ENCODE results near the gene CBX8. TPM values are rescaled to one million over a fixed set of nuclear protein-coding genes. Genes with fewer than 3 reads are reported as not detected.

Gene CBX8
- total RNA-seq, 1 experiment from 2014 or later: 3.8 TPM

DNA sequence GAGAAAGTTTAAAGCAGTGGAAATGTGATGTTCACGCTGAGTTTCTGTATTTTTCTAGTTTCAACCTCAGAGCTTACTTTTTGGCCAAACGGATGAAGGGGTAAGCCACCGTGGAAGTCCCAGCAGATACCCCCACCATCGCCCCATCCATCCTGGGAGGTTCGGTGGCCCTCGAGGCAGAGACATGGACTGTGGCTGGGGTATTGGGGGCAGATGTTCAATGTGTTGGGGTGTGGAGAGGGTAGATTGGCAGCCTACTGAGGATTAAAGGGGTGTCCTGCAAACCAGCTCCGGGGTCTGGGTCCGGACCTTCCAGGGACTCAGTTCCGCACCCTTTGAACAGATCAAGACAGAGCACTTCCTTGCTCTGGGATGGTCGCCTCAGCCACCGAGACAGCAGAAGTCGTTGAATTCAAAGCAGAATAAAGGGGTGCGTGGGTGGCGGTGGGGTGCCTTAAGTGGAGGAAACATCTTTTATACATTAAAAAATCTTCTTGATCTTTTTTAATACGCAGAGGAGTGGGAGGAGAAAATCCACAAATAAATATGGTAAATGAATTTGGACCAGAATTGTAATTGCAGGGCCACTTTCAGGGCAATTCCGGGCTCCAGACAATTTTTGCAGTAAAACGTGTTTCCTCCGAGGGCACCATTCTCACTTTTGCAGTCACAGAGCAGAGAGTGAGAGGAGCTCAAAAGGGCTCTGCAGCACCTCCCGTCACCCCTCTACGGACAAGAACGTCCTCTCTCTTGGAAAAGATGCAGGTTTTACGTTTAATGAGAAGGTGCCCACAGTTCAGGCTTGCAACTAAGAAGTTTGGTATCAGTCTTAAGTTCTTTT is 8.2 kb upstream of the CBX8 start:
- no peak for DNase-seq (ENCODE audit: low read depth)

DNA sequence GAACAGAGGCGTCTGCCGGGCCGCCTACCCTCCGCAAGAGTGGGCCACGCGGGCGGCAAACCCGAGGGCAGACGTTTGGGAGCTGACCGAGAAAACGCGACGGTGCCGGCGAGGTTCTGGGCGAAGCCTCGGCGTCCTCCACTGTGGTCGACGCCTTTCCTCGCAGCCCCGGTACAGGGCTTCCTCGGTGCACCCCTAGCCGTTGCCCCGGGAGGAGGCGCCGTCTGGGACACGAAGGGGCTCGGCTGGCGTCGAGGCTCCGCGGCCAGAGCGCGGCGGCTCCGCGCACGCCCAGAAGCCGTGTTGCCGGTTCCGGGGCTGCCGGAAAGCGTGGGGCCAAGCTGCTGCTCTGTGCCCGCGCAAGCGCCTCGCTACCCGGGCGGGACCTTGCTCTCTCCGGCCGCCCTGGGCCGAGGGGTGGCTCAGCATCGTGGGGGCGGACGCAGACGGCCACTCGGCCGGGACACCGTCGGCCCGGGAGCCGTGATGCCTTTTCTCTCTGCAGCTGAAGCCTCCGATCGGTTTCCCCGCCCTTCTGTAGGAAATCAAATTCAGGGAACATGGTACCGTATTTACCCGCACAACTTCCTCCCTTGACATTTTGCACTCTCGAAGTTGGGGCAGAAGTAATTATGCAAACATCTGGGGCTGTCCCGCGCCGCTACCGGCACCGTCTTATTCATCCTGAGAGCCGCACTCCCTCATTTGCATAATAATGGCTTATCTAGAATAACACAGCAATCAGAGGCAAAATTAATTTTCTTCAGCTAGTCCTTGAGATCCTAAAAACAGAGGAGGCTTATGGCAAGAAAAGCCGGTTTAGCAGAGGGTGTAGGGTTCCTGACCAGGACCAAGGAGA is 7.3 kb upstream of the CBX8 start:
- DNase-seq (ENCODE audit: low read depth): peak; percentile 47

DNA sequence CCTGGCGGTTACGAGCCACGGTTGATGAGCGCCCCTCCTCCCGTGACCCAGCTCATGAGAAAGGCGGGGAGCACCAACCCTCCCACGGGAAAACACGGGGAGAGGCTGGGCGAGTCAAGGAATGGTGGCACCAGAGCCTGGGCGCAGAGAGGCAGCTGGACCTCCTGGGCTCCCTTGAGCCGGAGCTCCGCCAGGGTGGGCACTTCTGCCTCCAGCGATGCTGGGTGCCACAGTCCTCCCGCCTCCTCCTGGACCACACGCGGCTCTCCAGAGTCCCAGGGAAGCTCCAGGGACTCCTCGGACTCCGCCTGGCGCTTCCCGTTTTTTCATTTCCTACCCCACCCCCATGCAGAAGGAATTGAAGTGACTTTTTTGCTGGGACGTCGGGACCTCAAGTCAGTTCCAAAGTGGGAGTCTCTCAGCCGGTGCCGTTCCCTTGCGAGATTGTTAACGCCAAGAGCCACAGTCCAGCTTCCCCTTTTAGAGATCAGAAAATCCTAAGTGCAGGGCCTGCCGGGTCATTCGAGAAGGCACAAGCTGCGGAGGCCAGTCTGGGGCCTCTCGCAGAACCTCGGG is 6.6 kb upstream of the CBX8 start:
- no peak for DNase-seq (ENCODE audit: low read depth)

DNA sequence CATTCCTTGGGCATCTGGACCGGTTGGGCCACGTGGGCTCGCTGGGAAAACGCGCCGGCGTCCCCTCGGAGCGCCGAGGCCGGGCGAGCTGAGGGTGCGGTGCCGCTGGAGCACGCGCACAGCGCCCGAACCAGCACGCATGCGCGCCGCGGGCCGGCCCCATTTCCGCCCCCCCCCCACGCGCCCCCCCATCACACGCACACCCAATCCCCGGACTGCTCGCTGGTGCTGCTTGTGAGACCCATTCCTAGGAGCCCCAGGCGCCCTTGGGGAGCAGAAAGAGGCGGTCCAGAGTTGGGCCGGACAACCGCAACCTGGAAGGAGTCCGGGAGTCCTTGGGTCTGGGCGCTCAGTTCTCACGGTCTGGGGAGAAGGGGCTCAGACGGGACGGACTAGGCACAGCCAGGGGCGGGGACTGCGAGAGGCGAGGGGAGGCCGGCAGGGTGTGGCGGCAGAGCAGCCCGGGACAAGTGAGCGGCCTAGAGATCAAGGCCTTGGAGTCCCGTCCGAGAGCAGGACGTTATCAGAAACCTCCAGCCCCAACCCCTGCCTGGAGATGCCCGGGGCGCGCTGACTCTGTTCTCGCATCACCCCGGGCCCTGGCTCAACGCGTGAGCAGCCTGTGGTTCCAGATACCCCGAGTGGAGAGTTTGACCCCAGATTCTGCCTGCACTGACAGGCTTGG is 6.0 kb upstream of the CBX8 start:
- DNase-seq (ENCODE audit: low read depth): no peak

DNA sequence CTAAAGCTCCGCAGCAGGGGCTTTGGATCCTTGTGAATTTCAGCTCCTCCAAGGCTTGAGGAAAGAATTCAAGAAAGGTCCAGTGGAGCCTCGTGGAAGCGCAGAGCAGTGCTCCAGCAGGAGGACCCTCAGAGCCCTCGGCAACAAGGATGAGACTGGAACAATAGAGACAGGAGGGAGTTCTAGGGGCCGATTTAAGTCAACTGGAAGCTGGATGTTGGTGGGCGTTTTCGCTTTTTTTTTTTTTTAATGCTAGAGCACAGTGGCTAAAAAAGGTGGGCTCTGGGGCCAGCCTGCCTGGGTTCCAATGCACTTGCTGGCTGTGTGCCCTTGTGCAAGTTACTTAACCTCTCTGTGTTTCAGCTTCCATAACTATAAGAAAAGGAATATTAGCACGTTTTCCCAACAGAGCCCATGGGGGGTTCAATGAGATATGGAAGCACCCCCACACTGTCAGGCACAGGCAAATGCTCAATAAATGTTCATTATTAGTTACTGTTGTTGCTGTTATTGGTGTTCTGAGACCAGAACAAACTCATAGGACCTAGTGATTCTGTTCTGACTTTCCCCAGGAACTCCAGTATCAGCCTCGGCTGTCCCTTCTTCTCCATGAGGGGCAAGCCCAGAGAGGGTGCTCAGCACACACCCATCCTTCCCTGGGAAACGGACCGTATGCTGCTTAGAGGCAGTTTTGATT is 5.3 kb upstream of the CBX8 start:
- no peak for DNase-seq (ENCODE audit: low read depth)

DNA sequence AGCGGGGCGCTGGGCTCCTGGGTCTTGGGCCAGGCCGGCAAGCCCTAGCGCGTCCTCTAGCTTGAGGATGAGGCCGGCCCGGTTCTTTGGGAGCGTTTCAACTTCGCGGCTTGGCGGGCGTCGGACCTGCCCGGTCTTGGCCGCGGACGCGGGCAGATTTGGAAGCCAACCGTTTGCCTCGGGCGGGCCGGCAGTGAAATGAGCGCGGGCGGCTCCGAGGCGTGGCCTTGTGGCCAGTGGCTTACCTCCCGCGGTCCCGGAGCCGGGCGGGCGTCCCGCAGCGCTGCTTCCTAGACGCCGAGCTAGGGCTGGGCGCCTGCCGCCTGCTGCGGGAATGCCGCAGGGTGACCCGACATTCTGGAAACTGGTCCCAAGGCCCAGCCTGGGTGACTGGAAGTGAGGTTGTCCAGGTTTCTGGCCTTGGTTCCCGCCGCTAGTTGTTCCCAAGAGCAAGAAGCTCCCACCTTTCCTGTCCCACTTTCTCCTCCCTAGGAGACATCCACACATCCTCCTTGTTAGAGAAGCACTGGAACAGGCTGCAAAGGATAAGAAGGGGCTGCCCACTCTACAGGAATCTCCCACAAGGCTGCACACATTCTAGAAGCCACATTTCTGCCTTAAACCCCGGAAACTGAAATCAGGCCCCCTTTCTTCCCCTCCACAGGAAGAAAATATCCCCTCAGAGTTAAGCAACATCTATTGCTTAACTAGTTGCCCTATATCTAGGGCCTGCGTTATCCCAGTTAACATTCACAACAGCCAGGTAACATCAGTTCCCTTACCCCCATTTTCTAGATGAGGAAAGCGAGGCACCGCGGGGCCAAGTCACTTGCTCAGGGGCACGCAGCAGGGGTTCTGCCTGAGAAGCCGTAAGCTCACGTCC is 4.5 kb upstream of the CBX8 start:
- peak; percentile 55 for DNase-seq (ENCODE audit: low read depth)

DNA sequence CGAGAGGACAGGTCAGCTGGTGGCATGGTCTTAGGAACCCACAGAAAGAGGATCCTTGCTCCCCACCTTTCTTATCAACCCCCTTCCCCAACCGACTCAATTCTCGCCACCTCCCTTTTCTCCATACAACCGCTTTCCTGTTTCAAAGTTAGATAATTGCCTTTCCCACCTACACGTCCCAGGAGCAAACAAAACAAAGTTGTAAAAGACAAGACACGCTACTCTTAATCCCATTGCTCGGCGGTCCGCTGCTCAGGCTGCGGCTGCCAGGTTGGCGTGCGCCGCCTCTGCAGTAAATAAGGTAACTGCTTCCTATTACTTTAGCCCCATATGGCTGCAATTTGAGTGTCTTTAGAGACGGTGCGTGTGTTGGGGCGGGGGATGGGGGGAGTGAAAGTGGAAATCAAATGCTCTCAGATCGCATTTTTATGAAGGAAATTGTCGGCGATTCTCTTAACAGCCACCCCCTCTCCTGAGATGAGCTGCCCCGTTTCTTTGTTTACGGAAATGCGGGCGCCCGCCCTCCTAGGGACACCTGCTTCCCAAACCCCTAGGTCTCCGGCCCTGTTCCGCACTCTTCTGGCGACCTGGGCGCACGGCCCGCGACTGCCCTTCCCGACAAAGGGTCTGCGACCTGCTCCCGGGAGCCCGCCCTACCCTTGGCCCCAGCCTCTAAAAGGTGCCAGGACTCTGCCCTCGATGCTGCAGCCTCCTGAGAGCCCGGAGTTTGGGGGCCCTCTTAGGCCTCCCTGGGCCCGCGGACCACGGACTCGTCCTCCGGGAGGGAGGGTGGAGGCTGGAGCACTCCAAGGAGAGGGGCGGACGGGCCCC is 3.7 kb upstream of the CBX8 start:
- peak; percentile 72 for DNase-seq (ENCODE audit: low read depth)

DNA sequence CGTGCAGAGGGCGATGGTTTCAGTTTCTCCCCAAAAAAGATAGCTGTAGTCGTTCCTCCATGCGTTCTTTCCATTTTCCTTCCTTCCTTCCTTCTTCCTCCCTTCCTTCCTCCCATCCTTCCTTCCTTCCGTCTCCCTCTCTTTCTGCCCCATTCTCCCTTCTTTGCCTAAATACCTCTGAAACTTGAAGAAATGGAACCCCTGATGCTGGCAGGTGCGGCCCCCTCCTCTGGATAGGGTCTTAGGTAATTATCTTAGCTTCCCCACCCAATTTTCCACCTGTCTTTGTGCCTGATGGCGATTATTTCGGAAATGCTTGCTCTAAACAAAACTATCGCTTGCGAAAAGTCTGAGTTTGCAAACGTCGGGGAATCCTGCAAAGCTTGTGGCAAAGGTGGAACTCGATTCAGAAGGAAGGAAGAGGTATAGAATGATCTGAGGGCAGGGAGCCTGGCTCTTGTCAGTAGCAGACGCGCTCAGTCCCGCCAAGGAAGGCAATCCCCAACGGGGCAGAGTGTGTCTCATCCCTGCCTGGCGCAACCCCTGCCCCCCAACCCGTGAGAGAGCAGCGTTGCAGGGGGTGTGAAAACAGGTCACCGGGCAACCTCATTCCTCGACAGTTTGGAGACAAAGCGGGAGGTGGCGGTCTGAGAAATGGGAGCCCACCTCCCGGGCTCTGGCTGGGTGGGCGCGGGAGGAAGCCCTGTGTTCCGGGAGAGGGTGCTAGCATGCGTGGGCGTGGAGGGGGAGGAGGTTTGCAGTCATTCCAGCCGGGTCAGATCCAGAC is 2.9 kb upstream of the CBX8 start:
- DNase-seq (ENCODE audit: low read depth): no peak

DNA sequence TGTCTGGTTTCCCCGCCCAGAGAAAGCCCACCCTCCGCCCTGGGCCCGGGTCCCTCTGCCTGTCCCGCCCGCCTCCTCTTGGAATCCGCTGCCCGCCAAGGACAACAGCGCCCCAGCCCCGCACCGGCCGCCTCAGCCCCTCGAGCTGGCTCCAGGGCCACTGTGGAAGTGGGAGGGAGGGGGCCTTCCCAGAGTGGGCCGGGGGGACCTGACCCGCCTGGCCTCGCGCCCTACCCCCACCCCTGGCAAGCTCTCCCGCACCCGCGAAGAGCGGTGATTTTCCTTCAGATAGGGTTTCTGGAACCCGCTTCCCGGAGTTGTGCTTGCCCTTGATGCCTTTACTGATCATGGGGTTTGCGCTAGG is 2.3 kb upstream of the CBX8 start:
- no peak for DNase-seq (ENCODE audit: low read depth)

DNA sequence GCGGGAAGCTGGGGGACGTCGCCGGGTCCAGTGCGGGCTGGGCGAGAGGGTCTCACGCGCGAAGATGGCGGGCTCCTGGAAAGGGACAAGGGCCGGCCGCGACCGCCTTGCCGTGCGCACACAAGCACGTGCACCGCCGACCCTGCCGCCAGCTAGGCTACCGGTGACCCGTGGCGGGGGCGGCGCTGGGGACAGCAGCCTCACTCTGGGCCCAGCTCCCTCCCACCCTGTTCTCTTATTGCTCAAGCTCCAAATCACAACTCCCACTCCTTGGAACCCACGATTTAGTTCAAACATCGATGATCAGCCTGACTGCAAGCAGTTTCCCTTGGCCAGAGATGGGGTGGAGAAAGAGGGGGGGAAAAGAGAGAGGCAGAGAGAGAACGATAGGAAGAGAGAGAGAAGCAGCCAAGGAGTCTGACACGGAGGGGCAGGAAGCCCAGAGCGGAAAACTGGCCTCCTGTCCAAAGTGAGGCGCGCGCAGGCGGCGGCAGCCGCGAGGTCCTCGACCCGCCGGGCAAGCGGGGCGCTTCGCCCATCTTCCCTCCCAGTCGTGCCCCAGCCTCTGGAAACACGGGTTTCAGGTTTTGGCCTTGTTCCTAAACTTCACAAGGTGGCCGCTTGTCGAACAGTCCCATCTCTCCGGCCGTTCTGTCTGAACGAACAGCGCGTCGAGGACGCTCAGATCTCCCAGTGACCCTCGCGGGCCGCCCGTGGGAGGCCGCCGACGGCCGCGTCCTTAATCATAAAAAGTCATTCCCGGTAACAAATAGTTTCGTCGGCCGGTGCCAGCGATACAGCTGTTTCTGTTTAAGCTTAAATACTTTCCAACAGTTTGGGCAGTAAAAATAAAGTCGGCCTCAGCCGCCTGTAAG is 1.7 kb upstream of the CBX8 start:
- DNase-seq (ENCODE audit: low read depth): no peak

DNA sequence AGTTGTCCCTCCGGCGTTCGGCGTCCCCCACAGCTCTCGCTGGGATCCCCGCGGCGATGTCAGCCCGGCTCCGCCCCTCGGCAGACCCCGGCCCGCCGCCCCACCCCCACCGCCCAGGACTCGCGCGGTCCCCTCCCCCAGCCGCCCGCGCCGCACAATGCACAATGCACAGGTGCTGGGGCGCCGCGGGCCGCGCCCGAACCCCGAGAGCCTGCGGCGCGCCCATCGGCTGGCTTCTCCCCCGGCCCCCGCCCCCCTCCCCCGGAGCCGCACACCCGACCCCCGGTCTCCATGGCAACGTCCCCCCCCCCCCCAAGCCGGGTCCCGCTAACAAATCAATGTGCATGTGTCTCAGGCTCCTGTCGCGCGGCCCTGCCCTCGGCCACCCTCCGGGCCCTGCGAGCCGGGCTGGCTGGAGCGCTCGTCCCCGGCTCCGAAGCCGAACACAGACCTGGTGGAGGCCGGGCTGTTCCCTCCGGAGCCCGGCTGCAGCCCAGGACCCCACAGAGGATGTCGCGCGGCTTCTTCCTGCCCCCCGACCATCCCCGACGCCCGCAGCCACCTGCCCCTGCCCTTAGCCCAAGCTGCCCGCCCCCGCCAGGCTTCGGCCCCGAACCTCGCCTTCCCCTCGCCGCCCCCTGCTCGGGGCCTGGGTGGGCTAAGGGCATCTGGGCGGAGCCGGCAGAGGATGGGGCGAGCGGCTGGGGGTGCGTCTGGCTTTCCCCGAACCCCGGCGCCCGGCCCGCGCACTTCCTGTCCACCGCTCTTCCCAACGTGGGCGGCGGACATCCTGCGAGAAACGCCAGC is 818 bp upstream of the CBX8 start:
- no peak for DNase-seq (ENCODE audit: low read depth)

DNA sequence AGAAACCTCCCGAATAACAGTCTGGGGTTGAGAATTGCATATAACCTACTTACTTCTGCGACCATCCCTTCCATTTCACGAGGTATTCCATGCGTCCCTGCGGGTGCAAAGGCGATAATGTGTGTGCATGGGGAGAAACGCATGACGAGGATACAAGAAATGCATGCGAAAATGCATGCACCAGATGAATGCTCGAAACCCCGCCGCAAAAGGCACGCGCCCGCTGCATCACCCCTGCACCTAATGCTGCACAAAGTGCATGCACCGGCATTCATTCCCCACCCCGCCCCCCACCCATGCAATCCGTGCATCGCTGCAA is 474 bp downstream of the CBX8 start:
- no peak for DNase-seq (ENCODE audit: low read depth)

DNA sequence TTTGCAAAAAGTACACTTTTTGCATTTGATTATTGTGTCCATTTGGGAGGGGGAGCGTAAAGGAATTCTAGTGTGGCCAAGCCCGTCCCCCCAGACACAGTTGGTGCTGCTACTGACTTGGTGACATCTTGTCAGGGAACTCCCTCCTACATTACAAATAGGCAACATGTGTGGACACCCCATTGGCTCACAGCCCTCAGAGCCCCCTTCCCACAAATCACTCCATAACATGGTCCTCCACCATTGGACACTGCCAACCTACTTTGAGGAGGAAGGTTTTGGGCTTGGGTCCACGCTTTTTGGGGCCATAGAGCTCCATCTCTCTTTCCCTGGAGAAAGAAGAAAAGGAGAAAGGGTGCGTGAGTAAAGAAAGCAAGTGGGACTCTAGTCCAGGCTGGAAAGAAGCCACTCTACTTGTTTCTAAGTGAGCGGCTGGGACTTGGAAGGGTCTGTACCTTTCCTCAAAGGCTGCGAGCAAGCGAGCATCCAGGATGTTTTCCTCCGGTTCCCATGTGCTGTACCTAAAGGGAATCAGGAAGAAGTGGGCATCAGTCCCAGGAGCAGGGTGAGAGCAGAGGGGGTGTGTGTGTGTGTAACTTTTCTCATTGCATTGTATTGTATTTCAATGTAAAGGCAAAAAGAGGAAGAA is 958 bp downstream of the CBX8 start:
- no peak for DNase-seq (ENCODE audit: low read depth)

DNA sequence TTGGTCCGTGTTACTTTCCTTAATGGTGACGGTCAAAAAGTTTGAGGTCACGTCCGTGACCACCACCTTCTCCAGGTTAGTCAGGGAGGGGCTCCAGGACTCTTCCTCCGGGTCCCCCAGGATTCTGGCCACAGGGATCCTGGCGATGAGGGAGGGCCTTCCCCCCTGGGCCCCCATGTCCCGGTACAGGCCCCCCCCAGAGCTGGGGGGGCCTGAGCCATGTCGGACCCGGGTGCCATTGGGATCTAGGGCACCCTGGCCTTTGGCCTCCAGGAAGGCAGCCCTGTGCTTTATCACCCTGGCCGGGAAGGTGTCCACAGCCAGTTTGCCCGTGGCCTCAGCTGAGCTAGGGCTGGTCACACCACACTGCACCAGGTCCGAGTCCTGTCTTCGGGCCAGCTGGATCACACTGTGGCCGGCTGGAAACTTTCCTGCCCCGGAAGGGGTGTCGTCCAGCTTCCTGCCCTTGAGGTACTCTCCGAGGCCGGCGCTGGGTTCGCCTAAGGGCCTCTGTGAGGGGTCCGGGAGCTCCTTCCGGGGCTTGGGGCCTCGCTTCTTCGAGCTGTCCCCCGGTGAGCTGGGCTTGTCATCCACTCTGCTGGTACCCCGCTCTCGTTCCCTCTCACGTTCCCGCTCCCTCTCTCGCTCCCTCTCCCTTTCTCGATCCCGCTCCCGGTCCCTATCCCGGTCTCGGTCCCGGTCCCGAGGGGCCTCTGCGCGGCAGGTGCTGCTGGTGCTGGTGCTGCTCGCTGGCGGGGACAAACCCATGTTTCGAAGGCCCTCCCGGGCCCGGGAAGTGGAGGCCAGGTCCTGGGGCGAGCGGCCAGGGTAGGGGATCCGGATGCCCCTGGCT is 2.0 kb downstream of the CBX8 start:
- no peak for DNase-seq (ENCODE audit: low read depth)

DNA sequence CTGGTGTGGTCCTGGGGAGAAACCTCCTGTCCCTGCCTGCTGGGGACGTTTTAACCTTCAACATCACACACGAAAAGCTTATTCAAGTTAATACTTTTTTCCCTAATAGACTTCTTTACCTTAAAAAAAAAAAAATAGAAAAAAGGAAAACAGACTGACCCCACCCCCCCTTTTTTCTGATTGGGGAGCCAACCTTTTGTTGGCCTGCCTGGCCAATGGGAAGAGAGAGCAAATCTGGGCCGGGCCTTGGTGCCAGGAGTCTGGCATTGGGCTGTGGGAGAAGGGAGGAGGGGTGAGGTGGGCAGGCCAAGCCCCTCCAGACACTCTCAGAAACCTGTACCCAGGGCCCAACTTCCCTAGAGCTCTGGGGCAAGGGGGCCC is 3.0 kb downstream of the CBX8 start:
- no peak for DNase-seq (ENCODE audit: low read depth)
